Measurements from ENCODE around the gene RICTOR. TPM values are rescaled to one million over a fixed set of nuclear protein-coding genes. Genes with fewer than 3 reads are reported as not detected.

RICTOR gene
- total and polyA plus RNA-seq, 9 of the 15 experiments (the other 6 are each of a cell fraction or from before 2014, with no cell fraction given) = 13.9 to 46.6 (median 22.6) TPM

GRCh38 chr5:39076757-39077728 lies 2.8 kb upstream of the RICTOR start (continued):
- TF ChIP-seq ELF1 (tag; IDR thresholded peaks at IDR 0.05) (peak; percentile 48), NCOA6 (IDR thresholded peaks at IDR 0.05) (0 out of 2 replicates have a peak, but pooled peaks have one; percentile 31), SMARCB1 (IDR thresholded peaks at IDR 0.05; ENCODE audit: insufficient read length, low read depth) (peak; percentile 40), ETV5 (CRISPR knock-in tag; IDR thresholded peaks at IDR 0.05; ENCODE audit: low read depth) (no peak), NELFE (IDR thresholded peaks at IDR 0.05; ENCODE audit: insufficient read depth, insufficient read length) (no peak), BRD4 (IDR thresholded peaks at IDR 0.05) (no peak), SREBF1 (IDR thresholded peaks at IDR 0.05; ENCODE audit: borderline replicate concordance, low read depth, low read length) (no peak), MAFG (tag; conservative IDR thresholded peaks at IDR 0.05) (peak; percentile 51), BCLAF1 (IDR thresholded peaks at IDR 0.05; ENCODE audit: borderline replicate concordance in 1 of 2, control insufficient read depth in 1 of 2, low read depth in 2 of 2, low read length in 1 of 2) (no peak), ZNF778 (CRISPR knock-in tag; IDR thresholded peaks at IDR 0.05) (no peak), MTA3 (IDR thresholded peaks at IDR 0.05; ENCODE audit: borderline replicate concordance) (0 out of 2 replicates have a peak, but pooled peaks have one; percentile 30), PHF8 (IDR thresholded peaks at IDR 0.05; ENCODE audit: borderline replicate concordance, low read length) (no peak), MYNN (IDR thresholded peaks at IDR 0.05) (no peak), MYNN (CRISPR knock-in tag; IDR thresholded peaks at IDR 0.05) (no peak), VEZF1 (CRISPR knock-in tag; IDR thresholded peaks at IDR 0.05) (0 out of 2 replicates have a peak, but pooled peaks have one; percentile 41), ZNF75A (CRISPR knock-in tag; IDR thresholded peaks at IDR 0.05) (no peak), CBFA2T2 (conservative IDR thresholded peaks at IDR 0.05) (no peak), ZNF699 (CRISPR knock-in tag; IDR thresholded peaks at IDR 0.05; ENCODE audit: insufficient replicate concordance) (no peak), POLR3A (IDR thresholded peaks at IDR 0.05; ENCODE audit: borderline replicate concordance, extremely low read depth, insufficient read depth, insufficient read length) (no peak), DPF2 (IDR thresholded peaks at IDR 0.05) (peak; percentile 90), DIDO1 (tag; IDR thresholded peaks at IDR 0.05; ENCODE audit: low read depth) (no peak), ZNF311 (CRISPR knock-in tag; IDR thresholded peaks at IDR 0.05) (no peak), SREBF2 (CRISPR knock-in tag; IDR thresholded peaks at IDR 0.05) (no peak), DLX4 (CRISPR knock-in tag; IDR thresholded peaks at IDR 0.05) (no peak)
